Left ventricle myocardium superior (tissue), 1 donor: ENCODE measurements around the gene POFUT1. TPM values are rescaled to one million over a fixed set of nuclear protein-coding genes. Genes with fewer than 3 reads are reported as not detected.
"Not testable (repeated sequence)": the region's sequence is repeated elsewhere in the genome, so short reads cannot be mapped to it uniquely, and the experiment has no call there.

ENCODE experiments used
- ATAC-seq: fragments of 200-7000 bp; cut with Tn5 transposase; one replicate; pipeline ENCODE4 v1.9.1; 2020; ENCODE audit warnings: mild to moderate bottlenecking, moderate library complexity
- DNase-seq: peaks from one replicate; pipeline ENCODE4 v3.0.0-alpha.2; 2020
- intact Hi-C: fragments of 100-400 bp; cut with micrococcal nuclease; formaldehyde crosslinking; loops from one replicate; pipeline ENCODE4 v1.11.0; 2022
- total RNA-seq: library from RNA; stranded (reverse); fragmentation: NEBNext Ultra II Directional; extraction: Animal tissue kit (Norgen Biotek cat#: 25700); gene quantifications from one replicate; pipeline ENCODE4 v1.2.1, GENCODE V29; 2021
- donor health status: DM: no; HTN: yes; CAD: no; lungs with severe emphysema.

The POFUT1 gene
- total RNA-seq, 1 donor from 2014 or later, result 24.1 TPM

GRCh38 chr20:32229251-32229747 lies 21.6 kb downstream of the POFUT1 start:
- ATAC-seq, result no peak
- intact Hi-C loops, result no loop called here
- no peak for DNase-seq

DNA sequence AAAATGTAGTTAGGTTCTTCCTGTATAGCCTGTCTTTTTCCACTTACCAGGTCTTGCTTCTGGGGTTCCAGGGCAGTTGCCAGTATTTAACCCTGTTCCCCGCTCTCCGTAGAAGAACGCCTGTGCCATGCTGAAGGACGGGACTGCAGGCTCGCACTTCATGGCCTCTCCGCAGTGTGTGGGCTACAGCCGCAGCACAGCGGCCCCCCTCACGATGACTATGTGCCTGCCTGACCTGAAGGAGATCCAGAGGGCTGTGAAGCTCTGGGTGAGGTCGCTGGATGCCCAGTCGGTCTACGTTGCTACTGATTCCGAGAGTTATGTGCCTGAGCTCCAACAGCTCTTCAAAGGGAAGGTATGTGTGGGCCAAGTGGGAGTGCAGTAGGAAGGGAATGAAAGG lies 23.0 kb downstream of the POFUT1 start:
- intact Hi-C loops, result no loop called here
- no peak for ATAC-seq
- DNase-seq, result no peak

DNA sequence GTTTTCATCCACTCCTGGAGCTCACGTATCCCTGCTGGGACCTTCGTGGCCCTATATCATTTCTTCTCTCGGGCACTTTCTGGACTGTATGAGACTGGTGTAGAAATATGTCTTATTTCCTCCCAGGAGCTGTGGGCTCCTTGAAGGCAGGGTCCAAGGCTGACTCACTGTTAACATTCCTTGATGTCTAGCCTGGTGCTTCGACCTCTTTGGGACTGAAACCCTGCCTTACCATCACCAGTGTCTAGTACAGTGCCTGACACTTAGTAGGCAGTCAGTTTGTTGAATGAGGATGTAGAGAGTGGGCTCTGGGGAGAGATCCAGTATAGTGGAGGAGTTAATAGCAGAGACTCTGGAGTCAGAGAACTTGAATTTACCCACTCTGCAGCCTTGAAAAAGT lies 23.6 kb downstream of the POFUT1 start:
- intact Hi-C loops, result no loop called here

DNA sequence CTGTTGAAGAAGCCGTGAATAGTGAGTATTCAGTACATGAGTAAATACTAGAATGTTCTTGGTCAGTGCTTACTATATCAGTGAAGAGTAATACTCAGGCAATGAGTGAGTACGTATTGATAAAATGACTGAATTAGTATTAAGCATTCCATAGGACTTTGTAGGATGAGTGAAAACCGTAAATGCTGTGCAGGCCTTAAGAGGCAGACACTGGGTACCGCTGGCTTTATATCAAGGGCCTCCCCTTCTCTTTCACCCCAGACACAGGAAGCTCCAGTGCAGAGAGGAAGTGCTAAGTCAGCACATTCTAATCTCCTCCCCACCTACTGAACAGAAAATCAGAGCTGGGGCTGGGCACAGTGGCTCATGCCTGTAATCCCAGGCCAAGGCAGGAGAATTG lies 24.2 kb downstream of the POFUT1 start:
- intact Hi-C loops, result no loop called here
- ATAC-seq, result no peak
- DNase-seq, result no peak

More for the DNA sequence above, 23.6 kb downstream of the POFUT1 start:
- DNase-seq (no peak), ATAC-seq (no peak)

DNA sequence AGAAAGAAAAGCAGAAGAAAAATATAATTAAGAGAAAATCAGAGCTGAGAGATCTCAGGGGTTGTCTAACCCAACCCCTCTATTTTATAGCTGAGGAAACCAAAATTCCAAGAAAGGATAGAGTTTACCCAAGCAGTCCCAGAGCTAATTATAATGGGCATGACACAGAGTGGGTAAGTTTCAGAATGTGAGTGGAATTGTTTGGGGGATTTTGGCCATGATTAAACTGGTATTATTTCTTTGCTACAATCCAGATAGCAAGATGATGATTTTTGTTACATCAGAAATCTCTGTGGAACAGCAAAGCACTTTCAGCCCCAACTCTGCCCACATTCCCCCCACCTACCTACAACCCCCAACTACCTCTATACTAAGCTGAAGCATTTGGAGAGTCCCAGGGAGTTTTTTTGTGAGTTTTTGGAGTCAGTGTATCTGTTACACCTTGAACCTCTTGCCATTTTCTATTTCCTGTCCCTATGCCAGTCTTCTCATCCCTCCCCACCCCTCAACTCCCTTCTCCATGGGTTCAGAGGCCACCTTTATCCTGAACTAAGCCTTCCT lies 24.7 kb downstream of the POFUT1 start:
- intact Hi-C loops, result no loop called here
- ATAC-seq, result no peak
- no peak for DNase-seq

DNA sequence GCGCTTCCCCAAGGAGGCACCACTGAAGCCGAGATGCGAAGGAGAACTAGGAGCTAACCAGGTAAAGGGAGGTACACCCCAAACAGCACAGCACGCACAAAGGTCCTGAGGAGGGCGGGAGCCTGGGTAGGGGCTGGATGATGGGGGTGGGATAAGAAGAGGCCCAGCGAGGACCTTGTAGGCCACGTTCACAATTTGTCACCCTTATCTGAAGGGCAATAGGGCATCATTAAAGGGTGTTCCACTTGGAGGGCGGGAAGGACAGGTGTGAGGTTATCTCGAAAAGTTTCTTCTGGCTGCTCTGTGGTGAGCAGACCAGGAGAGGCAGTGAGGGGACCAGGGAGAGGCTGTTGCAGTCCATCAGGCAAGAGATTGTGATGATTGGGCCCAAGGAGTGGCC lies 25.6 kb downstream of the POFUT1 start:
- DNase-seq (no peak), ATAC-seq (no peak)
- intact Hi-C loops, result no loop called here

DNA sequence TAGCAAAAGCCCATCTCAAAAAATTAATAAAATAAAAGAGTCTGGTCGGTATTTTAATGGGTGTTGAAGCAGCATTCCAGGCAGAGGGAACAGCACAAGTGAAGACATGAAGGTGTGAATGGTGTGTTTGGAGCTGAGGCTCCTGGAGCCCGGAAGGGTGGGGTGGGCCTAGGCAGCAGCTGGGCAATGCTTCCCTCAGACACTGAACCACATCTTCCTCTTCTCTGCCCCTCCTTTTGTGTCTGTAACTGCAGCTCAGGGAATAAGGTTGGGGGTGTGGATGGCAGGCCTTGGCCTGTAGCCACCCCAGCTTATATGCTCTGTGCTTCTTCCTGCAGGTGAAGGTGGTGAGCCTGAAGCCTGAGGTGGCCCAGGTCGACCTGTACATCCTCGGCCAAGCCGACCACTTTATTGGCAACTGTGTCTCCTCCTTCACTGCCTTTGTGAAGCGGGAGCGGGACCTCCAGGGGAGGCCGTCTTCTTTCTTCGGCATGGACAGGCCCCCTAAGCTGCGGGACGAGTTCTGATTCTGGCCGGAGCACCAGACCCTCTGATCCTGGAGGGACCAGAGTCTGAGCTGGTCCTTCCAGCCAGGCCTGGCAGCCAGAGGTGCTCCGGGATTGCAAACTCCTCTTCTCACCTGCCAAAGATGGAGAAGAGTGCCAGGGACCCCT lies 26.6 kb downstream of the POFUT1 start:
- no peak for DNase-seq
- intact Hi-C loops, result no loop called here
- peak; percentile 18 for ATAC-seq

DNA sequence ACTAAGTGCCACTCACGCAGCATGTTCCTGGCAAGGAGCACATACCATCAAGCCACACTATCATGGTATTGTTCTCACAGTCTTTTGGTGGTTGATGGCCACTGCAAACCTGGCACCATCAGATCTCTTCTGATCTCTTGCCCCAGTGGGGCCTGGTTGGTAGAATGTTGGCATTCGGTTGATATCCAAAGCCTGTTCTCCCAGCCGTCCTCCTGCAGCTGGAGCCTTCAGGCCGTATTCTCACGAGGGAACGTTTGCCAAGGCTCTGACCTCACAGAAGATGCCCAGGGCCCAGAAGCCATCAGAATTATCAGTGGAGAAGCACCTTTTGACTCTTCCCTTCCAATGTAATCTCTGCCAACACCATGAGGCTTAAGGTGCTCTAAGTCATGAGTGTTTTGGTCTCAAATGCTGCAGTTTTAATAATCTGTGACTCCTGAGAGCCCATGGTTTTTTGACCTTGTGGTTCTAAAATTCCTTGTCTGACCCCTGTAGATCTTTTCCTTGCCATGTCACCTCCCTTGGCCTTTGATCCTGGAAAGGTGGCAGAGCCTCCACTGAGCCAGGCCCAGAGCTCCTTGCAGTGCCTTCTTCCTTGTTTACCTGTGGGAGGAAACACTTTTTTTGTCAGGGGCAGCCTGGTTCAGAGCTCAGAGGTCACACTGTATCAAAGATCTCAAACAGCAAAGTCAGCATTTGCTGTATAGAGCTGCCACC lies 27.8 kb downstream of the POFUT1 start:
- ATAC-seq (no peak), DNase-seq (no peak)
- intact Hi-C loops, result no loop called here

GRCh38 chr20:32236048-32236533 lies 28.4 kb downstream of the POFUT1 start:
- intact Hi-C loops, result no loop called here

DNA sequence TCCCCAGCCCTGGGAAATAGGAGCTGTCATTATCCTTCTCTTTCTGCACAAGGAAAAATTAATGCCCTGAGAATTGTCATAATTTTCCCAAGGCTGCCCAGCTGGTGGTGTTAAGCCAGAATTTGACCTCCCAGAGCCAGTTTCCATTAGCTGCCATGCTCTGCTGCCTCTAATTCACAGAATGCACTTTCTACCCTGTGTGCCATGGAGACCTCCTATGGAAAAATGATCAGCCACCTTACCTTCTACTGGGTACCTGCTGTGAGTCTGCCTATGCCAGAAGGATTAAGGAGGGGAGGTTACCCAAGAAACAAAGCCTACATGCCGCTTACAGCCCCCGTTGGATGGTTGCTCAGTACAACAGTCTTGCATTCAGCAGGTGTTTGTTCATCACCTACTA lies 29.1 kb downstream of the POFUT1 start:
- ATAC-seq, result no peak
- intact Hi-C loops, result no loop called here
- DNase-seq, result no peak

More at GRCh38 chr20:32236048-32236533, 28.4 kb downstream of the POFUT1 start:
- ATAC-seq, result no peak
- no peak for DNase-seq

DNA sequence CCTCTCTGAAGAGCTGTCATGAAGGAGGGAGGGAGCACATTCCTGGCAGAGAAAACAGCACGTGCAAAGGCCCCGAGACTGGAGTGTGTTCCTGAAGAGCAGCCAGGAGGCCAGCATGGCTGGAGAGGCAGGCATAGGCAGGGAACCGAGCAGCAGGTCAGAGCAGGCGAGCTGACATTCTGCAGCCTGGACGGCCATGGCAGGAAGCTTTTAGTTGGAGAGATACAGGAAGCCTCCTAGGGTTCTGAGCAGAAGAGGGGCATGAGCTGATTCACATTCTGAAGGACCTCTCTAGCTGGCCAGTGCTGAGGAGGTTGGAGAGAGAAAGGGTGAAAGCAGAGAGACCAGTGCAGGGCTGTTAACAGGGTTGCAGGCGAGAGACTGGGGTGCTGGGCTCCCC lies 29.7 kb downstream of the POFUT1 start:
- DNase-seq, result no peak
- ATAC-seq, result peak; percentile 27
- intact Hi-C loops, result no loop called here

DNA sequence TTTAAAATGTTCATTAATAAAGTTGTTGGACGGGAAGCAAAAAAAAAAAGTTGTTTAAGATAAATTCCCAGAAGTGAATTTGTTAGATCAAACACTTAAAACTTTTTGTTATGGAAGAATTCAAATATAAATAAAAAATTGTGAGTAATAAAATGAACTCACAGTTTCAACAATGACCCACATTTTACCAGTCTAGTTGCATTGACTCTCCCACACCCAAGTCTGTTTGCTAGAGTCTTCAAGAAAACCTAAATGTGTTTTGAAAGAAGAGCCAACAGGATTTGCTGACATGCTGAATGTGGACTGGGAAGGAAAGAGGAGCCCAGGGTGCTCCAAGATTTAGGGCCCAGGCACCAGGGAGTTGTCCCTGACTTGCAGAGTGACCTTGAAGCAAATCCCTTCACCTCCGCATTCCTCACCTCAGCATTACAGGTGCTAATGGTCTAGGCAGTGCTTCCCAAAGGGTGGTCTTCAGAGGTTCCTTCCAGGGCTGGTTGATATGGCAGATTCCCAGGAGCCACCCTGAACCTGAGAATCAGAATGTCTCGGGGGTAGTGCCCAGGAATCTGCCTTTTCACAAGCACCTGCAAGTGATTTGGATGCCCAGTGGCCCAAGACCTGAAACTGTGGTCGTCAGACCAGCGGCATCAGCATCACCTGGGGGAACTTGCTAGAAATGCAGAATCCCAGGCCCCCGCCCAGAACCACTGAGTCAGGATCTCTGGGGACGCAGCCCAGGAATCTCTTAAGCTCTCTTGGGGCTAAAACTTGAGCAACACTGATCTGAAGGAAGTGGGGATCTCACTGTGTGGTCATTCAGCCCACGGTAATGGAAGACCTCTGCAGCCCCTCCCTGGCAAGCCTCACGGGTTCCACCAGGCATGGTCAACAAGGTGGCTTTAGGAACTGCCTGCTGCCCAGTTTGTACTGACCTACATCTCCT lies 31.1 kb downstream of the POFUT1 start:
- no peak for ATAC-seq
- intact Hi-C loops, result no loop called here
- no peak for DNase-seq

DNA sequence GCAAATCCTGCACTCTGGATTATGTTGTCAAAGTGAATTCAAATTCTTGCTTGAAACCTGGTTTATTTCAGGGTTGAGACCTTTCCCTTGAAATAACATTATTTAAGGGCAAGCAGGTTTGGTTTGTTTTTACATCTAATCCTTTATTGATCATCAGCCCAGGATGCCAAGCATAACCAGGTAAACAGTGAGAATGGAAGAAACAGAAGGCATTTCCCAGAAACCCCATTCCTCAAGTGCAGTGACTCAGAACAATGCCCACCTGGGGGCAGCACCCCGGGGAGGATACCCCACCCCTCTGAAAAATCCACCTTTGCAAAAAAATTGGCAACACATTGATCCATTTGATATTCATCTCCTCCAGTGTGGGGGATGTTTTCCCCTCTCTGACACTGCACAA lies 32.5 kb downstream of the POFUT1 start:
- ATAC-seq, result no peak
- no peak for DNase-seq
- intact Hi-C loops, result no loop called here

- intact Hi-C loops, result no loop called here
- no peak for ATAC-seq
- no peak for DNase-seq
These were observed 34.1 kb downstream of the POFUT1 start for GRCh38 chr20:32241807-32242206.

- intact Hi-C loops, result no loop called here
- no peak for ATAC-seq
These were observed 36.6 kb downstream of the POFUT1 start for GRCh38 chr20:32244150-32244823.

GRCh38 chr20:32244959-32245358 lies 37.3 kb downstream of the POFUT1 start:
- no peak for ATAC-seq
- no peak for DNase-seq
- intact Hi-C loops, result no loop called here

More at GRCh38 chr20:32244150-32244823, 36.6 kb downstream of the POFUT1 start:
- no peak for DNase-seq

DNA sequence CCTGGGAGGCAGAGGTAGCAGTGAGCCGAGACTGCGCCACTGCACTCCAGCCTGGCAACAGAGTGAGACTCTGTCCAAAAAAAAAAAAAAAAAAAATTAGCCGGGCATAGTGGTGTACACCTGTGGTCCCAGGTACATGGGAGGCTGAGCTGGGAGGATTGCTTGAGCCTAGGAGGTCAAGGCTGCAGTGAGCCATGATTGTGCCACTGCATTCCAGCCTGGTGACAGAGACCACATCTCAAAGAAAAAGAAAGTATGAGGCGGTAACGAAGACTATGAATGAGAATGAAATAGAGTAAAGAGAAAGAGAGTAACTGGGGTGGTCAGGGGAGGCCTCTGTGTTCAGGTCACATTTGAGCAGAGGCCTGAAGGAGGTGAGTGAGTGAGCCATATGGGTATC lies 38.5 kb downstream of the POFUT1 start:
- intact Hi-C loops, DNase-seq, ATAC-seq: not testable (repeated sequence)

DNA sequence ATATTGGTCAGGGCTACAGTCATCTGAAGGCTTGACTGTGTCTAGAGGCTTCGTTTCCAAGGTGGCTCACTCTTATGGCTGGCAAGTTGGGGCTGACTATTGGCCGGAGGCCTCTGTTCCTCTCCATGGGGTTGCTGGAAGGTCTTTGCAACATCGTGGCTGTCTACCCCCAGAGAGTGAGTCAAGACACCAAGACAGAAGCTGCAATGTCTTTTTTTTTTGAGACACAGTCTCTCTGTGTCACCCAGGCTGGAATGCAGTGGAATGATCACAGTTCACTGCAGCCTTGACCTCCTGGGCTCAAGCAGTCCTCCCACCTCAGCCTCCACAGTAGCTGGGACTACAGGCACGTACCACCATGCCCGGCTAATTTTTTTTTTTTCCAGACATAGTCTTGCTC lies 40.4 kb downstream of the POFUT1 start:
- DNase-seq, result no peak
- intact Hi-C loops, result no loop called here
- no peak for ATAC-seq
